Parathyroid adenoma (tissue), 2 donors: ENCODE measurements around the gene PIKFYVE.
"Not testable (repeated sequence)": the region's sequence is repeated elsewhere in the genome, so short reads cannot be mapped to it uniquely, and the experiment has no call there.

Source experiments
- H2AFZ ChIP-seq: fragments of 300-600 bp; sonication (generic); one replicate; pipeline ENCODE4 v1.7.0; 2017; ENCODE audit warnings: antibody characterized with exemption, mild to moderate bottlenecking
- H3K27ac ChIP-seq: fragments of 300-600 bp; sonication (generic); one replicate; pipeline ENCODE4 v1.7.0; 2017
- H3K27me3 ChIP-seq: fragments of 300-600 bp; sonication (generic); one replicate; pipeline ENCODE4 v1.7.0; 2017; ENCODE audit warnings: low read length; ENCODE audit not compliant: control insufficient read depth, insufficient read depth
- H3K36me3 ChIP-seq: fragments of 300-600 bp; sonication (generic); one replicate; pipeline ENCODE4 v1.7.0; 2017; ENCODE audit warnings: low read length; ENCODE audit not compliant: control insufficient read depth, insufficient read depth
- H3K4me1 ChIP-seq: fragments of 300-600 bp; sonication (generic); one replicate; pipeline ENCODE4 v1.7.0; 2017; ENCODE audit warnings: control low read depth
- H3K4me2 ChIP-seq: fragments of 300-600 bp; sonication (generic); one replicate; pipeline ENCODE4 v1.7.0; 2017; ENCODE audit warnings: low read length
- H3K4me3 ChIP-seq: fragments of 300-600 bp; sonication (generic); one replicate; pipeline ENCODE4 v1.7.0; 2017; ENCODE audit warnings: low read depth, low read length
- H3K79me2 ChIP-seq: fragments of 300-600 bp; sonication (generic); one replicate; pipeline ENCODE4 v1.7.0; 2017; ENCODE audit warnings: control low read depth
- H3K9ac ChIP-seq: fragments of 300-600 bp; sonication (generic); one replicate; pipeline ENCODE4 v1.7.0; 2017; ENCODE audit warnings: mild to moderate bottlenecking
- H3K9me3 ChIP-seq: fragments of 300-600 bp; sonication (generic); one replicate; pipeline ENCODE4 v1.7.0; 2017; ENCODE audit warnings: low read length; ENCODE audit not compliant: control insufficient read depth
- TF ChIP-seq, protein P1 (sequence below): fragments of 300-600 bp; sonication (generic); IDR thresholded peaks from one replicate; pipeline ENCODE4 v1.7.0; 2017; ENCODE audit warnings: antibody characterized with exemption, mild to moderate bottlenecking
- donor health status: primary hyperparathyroidism.

Gene PIKFYVE

DNA sequence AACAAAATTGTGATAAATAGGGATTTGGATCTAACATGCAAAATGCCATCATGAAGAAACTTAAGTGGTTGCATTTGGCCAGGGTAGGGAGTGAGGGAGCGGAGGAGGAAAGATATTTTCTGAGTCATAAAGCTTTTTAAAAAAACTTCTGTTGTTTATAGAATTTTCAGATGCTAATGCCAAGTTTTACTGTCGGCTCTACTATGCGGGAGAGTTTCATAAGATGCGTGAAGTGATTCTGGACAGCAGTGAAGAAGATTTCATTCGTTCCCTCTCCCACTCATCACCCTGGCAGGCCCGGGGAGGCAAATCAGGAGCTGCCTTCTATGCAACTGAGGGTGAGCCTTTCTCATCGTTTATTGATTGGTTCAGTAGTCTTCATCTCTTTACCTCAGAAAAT is 84.6 kb downstream of the PIKFYVE start:
- Histone ChIP-seq H3K4me1 (no peaks in the 10 kb centered on the region), H3K9ac (no peak overlapping the region), H3K27ac (no peak overlapping the region), H3K9me3 (no peaks in the 10 kb centered on the region), H2AFZ (no peak overlapping the region), H3K79me2 (no peaks in the 10 kb centered on the region), H3K4me2 (no peak overlapping the region), H3K4me3 (no peak overlapping the region), H3K36me3 (no peaks in the 10 kb centered on the region), H3K27me3 (no peaks in the 10 kb centered on the region)
- TF ChIP-seq, protein P1, sequence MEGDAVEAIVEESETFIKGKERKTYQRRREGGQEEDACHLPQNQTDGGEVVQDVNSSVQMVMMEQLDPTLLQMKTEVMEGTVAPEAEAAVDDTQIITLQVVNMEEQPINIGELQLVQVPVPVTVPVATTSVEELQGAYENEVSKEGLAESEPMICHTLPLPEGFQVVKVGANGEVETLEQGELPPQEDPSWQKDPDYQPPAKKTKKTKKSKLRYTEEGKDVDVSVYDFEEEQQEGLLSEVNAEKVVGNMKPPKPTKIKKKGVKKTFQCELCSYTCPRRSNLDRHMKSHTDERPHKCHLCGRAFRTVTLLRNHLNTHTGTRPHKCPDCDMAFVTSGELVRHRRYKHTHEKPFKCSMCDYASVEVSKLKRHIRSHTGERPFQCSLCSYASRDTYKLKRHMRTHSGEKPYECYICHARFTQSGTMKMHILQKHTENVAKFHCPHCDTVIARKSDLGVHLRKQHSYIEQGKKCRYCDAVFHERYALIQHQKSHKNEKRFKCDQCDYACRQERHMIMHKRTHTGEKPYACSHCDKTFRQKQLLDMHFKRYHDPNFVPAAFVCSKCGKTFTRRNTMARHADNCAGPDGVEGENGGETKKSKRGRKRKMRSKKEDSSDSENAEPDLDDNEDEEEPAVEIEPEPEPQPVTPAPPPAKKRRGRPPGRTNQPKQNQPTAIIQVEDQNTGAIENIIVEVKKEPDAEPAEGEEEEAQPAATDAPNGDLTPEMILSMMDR, result no peak

DNA sequence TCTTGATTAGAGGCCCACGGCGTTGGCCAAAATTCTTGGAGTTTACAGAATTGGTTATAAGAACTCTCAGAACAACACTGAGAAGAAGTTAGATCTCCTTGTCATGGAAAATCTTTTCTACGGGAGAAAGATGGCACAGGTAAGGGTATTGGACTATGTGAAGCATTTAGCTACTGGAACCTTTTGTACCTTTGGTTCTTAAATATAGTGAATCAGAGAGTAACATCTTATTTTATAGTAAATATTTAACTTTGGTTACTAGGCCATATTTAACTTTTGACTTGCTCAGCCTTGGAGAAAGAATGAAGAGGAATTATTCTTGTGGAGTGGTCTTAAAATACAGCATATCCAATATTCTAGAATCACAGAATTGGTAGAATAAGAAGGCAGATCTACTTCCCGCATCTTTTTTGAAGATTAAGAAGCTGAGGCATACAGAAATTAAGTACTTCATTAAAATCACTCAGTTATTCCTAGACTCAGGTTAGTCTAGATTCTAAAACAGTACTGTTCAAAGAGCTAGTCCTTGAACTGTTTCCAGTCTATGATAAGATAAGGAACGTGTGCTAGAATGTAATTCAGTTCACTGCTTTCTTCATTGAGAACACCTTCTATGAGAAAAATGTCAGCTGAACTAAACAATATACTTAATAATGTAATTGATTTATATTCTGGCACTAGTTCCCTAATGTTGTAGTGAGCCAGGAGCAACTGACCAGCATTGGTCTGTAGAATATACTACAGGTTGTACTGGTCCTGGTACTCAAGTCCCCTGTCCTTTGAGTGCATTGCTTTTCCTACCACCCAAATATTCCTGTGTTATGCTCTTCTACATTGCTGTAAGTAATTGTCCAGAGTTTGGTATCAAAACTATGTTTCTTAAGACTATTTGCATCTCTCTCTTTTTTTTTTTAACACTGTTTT is 86.9 kb downstream of the PIKFYVE start:
- TF ChIP-seq, protein P1, result no peak
- Histone ChIP-seq H3K4me1 (no peaks in the 10 kb centered on the region), H3K27ac (no peak overlapping the region), H3K27me3 (no peaks in the 10 kb centered on the region), H3K9me3 (no peaks in the 10 kb centered on the region), H3K36me3 (no peaks in the 10 kb centered on the region), H3K79me2 (no peaks in the 10 kb centered on the region), H3K4me2 (no peak overlapping the region), H3K9ac (no peak overlapping the region), H2AFZ (no peak overlapping the region), H3K4me3 (no peak overlapping the region)

DNA sequence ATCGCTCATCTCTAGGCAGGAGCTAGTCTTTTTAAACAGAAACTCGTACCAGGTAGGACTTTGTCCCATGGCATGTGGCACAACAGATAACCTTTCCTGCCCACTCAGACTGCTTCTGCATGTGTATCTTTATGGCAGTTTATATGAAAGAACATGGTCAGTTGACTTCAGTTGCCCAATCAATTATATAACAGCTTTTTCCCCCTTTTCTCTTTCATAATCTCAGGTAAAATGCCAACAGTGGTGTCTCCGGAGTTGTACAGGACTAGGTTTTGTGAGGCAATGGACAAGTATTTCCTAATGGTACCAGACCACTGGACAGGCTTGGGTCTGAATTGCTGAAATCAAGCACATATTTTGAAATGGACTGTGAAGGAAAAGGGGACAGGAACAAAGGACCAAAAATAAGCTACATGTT is 88.9 kb downstream of the PIKFYVE start:
- no peak overlapping the region for H3K4me2 ChIP-seq
- no peaks in the 10 kb centered on the region for H3K4me1 ChIP-seq
- no peak overlapping the region for H2AFZ ChIP-seq
- H3K9me3 ChIP-seq, result no peaks in the 10 kb centered on the region
- H3K27ac ChIP-seq, result no peak overlapping the region
- no peak overlapping the region for H3K9ac ChIP-seq
- no peaks in the 10 kb centered on the region for H3K79me2 ChIP-seq
- no peaks in the 10 kb centered on the region for H3K27me3 ChIP-seq
- TF ChIP-seq, protein P1, result no peak
- no peak overlapping the region for H3K4me3 ChIP-seq
- H3K36me3 ChIP-seq, result no peaks in the 10 kb centered on the region

DNA sequence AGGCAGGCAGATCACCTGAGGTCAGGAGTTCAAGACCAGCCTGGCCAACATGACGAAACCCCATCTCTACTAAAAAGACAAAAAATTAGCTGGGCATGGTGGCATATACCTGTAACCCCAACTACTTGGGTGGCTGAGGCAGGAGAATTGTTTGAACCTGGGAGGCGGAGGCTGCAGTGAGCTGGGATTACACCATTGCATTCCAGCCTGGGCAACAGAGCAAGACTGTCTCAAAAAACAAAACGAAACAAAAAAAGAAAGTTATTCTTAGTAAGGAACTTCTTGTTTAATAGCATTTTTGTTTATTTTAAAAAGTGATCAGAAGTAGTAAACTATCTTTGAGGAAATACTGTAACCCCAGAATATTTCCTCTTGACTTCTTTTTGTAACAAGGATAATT is 90.4 kb downstream of the PIKFYVE start:
- H3K27me3 ChIP-seq, H3K79me2 ChIP-seq, H3K4me2 ChIP-seq, H3K4me3 ChIP-seq, H2AFZ ChIP-seq, H3K9ac ChIP-seq, H3K27ac ChIP-seq, H3K36me3 ChIP-seq, H3K4me1 ChIP-seq, H3K9me3 ChIP-seq: not testable (repeated sequence)

DNA sequence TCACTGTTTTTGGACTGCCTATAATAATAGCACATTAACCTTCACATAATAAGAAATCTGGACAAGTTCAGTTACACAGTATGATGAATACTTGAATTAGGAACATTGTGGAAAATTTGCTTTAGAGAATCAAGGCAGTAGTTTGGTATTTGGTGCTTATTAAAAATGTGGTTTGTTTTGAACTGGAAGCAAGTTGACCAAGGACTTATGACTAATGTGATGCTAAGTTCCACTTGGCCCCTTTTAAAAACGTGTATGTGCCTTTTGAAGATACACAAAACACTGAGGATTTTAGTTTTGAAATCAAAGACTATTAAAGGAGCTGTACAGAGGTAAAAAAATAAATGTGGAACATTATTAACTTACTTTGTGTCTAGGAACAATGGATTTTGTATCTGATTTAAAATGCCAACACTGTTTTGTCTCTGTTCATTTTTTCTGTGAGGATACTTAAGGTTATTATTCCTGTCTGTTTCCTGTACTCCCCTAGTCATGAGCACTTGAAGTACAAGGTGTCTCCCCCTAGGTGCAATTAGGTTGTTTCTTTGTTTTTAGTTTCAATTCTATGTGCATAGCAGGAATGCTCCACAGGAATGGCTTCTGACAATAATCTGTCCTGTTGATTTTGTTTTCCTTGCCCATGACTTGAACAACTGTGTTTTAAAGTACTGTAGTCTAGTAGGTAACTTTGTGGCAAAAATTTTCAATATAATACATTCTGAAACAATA is 91.0 kb downstream of the PIKFYVE start:
- H3K27ac ChIP-seq, result no peak overlapping the region
- H3K4me2 ChIP-seq, result no peak overlapping the region
- H3K9me3 ChIP-seq, result no peaks in the 10 kb centered on the region
- H3K36me3 ChIP-seq, result no peaks in the 10 kb centered on the region
- H3K4me1 ChIP-seq, result no peaks in the 10 kb centered on the region
- no peak overlapping the region for H3K9ac ChIP-seq
- H2AFZ ChIP-seq, result no peak overlapping the region
- no peaks in the 10 kb centered on the region for H3K79me2 ChIP-seq
- TF ChIP-seq, protein P1, result no peak
- no peaks in the 10 kb centered on the region for H3K27me3 ChIP-seq
- no peak overlapping the region for H3K4me3 ChIP-seq
